K562 (cell line): ENCODE results near the gene TTLL12. TPM values are rescaled to one million over a fixed set of nuclear protein-coding genes. Genes with fewer than 3 reads are reported as not detected.

ENCODE experiments used
- ATAC-seq: fragments of 200-7000 bp; cut with Tn5 transposase; 3 replicates; pipeline ENCODE4 v1.9.1; 2020; ENCODE audit warnings: moderate library complexity
- BruUV-seq: library from RNA; stranded (reverse); fragments of 400-500 nt; replicated peaks from 2 replicates; lab custom pipeline; 2021; lab: Mats Ljungman, UMichigan
- CTCF ChIA-PET: fragments of 300-600 bp; formaldehyde crosslinking; extraction: SDS; loops from one replicate; lab custom pipeline; 2021; ENCODE audit warnings: low intra/inter-chr PET ratio; lab: Yijun Ruan, JAX
- POLR2A ChIA-PET: fragments of 300-600, 350-650 bp; sonication (Branson Sonifier 250); formaldehyde crosslinking; extraction: SDS; loops from one replicate; lab custom pipeline; 2021; ENCODE audit warnings: antibody characterized with exemption, inconsistent platforms; lab: Yijun Ruan, JAX
- DNase-seq, 4 experiments: peaks; one replicate each; pipeline versions ENCODE4 v3.0.0 to v3.0.0-alpha.2; 2011 to 2018; ENCODE audit warnings: low spot score in 3 of 4, mixed read lengths in 3 of 4; ENCODE audit errors: extremely low read depth in 1 of 4
- FAIRE-seq: peaks from 2 replicates; lab custom pipeline; 2011; peaks lifted over from hg19 to GRCh38; lab: Jason Lieb, UNC
- H2AFZ ChIP-seq: 2 replicates; pipeline ENCODE4 v1.6.0; 2011; ENCODE audit warnings: low read depth, low read length, control low read depth, inconsistent platforms
- H3K27ac ChIP-seq: fragments of 200-600 bp; 3 replicates; pipeline ENCODE4 v1.8.0; 2011; ENCODE audit warnings: low read depth, mild to moderate bottlenecking, control low read depth, inconsistent platforms, low read length, moderate library complexity, mixed read lengths; ENCODE audit errors: extremely low read depth
- H3K27me3 ChIP-seq, 2 experiments: fragments of 300-600 bp in 1 of 2; 2 replicates in 1 of 2; 3 replicates in 1 of 2; pipeline versions ENCODE4 v1.6.0 to v1.8.0; 2011; ENCODE audit warnings: inconsistent platforms in 2 of 2, low read length in 2 of 2, mild to moderate bottlenecking in 1 of 2, mixed read lengths in 1 of 2, moderate library complexity in 1 of 2; ENCODE audit not compliant: control insufficient read depth in 2 of 2, insufficient read depth in 2 of 2
- H3K36me3 ChIP-seq: fragments of 300-600 bp; 3 replicates; pipeline ENCODE4 v1.8.0; 2011; ENCODE audit warnings: mild to moderate bottlenecking, low read length, inconsistent platforms; ENCODE audit not compliant: control insufficient read depth, insufficient read depth
- H3K4me1 ChIP-seq, 2 experiments: fragments of 200-600 bp in 1 of 2; replicated peaks in 1 of 2; 2 replicates in 1 of 2; 3 replicates in 1 of 2; pipeline versions ENCODE4 v1.5.1 to v1.8.0; 2011; ENCODE audit warnings: inconsistent platforms in 2 of 2, low read length in 2 of 2, mild to moderate bottlenecking in 1 of 2, mixed read lengths in 1 of 2, moderate library complexity in 1 of 2; ENCODE audit not compliant: control insufficient read depth in 2 of 2, insufficient read depth in 2 of 2
- H3K4me2 ChIP-seq: 2 replicates; pipeline ENCODE4 v1.6.1; 2011; ENCODE audit warnings: low read length, control low read depth, inconsistent platforms, mixed read lengths; ENCODE audit not compliant: insufficient read depth
- H3K4me3 ChIP-seq: fragments of 200-600 bp; sonication (generic), shearing (Covaris generic); 2 replicates; pipeline ENCODE4 v1.5.1; 2016; ENCODE audit warnings: control low read depth, inconsistent platforms
- H3K79me2 ChIP-seq: fragments of 200-600 bp; 3 replicates; pipeline ENCODE4 v1.8.0; 2011; ENCODE audit warnings: low read length, inconsistent platforms; ENCODE audit not compliant: control insufficient read depth, insufficient read depth
- H3K9ac ChIP-seq, 2 experiments: 2 replicates each; pipeline versions ENCODE4 v1.6.0 to v1.6.1; 2011; ENCODE audit warnings: low read depth in 2 of 2, low read length in 2 of 2, control low read depth in 1 of 2, inconsistent platforms in 1 of 2, mild to moderate bottlenecking in 1 of 2, mixed read lengths in 1 of 2; ENCODE audit not compliant: insufficient read depth in 1 of 2
- H3K9me1 ChIP-seq: one replicate; pipeline ENCODE4 v1.6.0; 2011; ENCODE audit warnings: inconsistent platforms, mild to moderate bottlenecking, low read length, moderate library complexity; ENCODE audit not compliant: control insufficient read depth, insufficient read depth
- H3K9me3 ChIP-seq: replicated peaks from 2 replicates; pipeline ENCODE4 v1.5.1; 2011; ENCODE audit warnings: low read depth, low read length, inconsistent platforms; ENCODE audit not compliant: control insufficient read depth, insufficient read depth
- H4K20me1 ChIP-seq: replicated peaks from 2 replicates; pipeline ENCODE4 v1.6.1; 2011; ENCODE audit warnings: low read length, inconsistent platforms, mixed read lengths; ENCODE audit not compliant: control insufficient read depth, insufficient read depth
- BCLAF1 ChIP-seq, 2 experiments: fragments of 450-650 bp in 1 of 2; IDR thresholded peaks; 2 replicates each; pipeline ENCODE4 v1.6.1; 2011 to 2017; ENCODE audit warnings: low read depth in 2 of 2, antibody characterized with exemption in 1 of 2, borderline replicate concordance in 1 of 2, low read length in 1 of 2, mild to moderate bottlenecking in 1 of 2, mixed read lengths in 1 of 2; ENCODE audit not compliant: control insufficient read depth in 1 of 2
- CBX2 ChIP-seq: fragments of 200-600 bp; sonication (generic); IDR thresholded peaks from one replicate; pipeline ENCODE4 v1.6.1; 2012; ENCODE audit warnings: mild to moderate bottlenecking, low read length, inconsistent platforms; ENCODE audit not compliant: insufficient read depth, poor library complexity, severe bottlenecking
- IFI16 ChIP-seq: fragments of 250-450 bp; sonication (Bioruptor Pico); IDR thresholded peaks from 2 replicates; pipeline ENCODE4 v2.1.2; 2022; ENCODE audit warnings: mild to moderate bottlenecking, inconsistent platforms
- ILK ChIP-seq: fragments of 450-650 bp; IDR thresholded peaks from 2 replicates; pipeline ENCODE4 v1.6.1; 2016; ENCODE audit warnings: missing genetic modification characterization, low read depth, mild to moderate bottlenecking, missing compliant biosample characterization, moderate library complexity, borderline replicate concordance
- MTF1 ChIP-seq: fragments of 250-450 bp; sonication (Bioruptor Pico); IDR thresholded peaks from 2 replicates; pipeline ENCODE4 v1.9.0; 2021; ENCODE audit warnings: moderate library complexity, mild to moderate bottlenecking, inconsistent platforms, borderline replicate concordance
- TAF1 ChIP-seq: IDR thresholded peaks from 2 replicates; pipeline ENCODE4 v1.6.1; 2011; ENCODE audit warnings: mild to moderate bottlenecking, low read length, moderate library complexity; ENCODE audit not compliant: insufficient read depth, control insufficient read depth, severe bottlenecking; ENCODE audit errors: extremely low read depth
- TSC22D4 ChIP-seq: fragments of 450-650 bp; IDR thresholded peaks from 2 replicates; pipeline ENCODE4 v1.6.1; 2016; ENCODE audit warnings: missing genetic modification characterization, missing biosample characterization, control low read depth
- ZNF518B ChIP-seq: fragments of 250-450 bp; sonication (Bioruptor Pico); IDR thresholded peaks from 2 replicates; pipeline ENCODE4 v1.5.0; 2021; ENCODE audit warnings: mild to moderate bottlenecking, moderate library complexity
- WGBS: fragments of 100-300 bp; shearing (Covaris generic); methylation state at CpG from one replicate; pipeline ENCODE4 v1.1.6; 2016; ENCODE audit warnings: low coverage, mixed read lengths; ENCODE audit not compliant: insufficient coverage; ENCODE audit errors: missing lambda C conversion rate; 5-methylcytosine and 5-hydroxymethylcytosine counted together
- in situ Hi-C: fragments of 300-500 bp; cut with MboI; formaldehyde crosslinking; loops from 4 replicates; pipeline ENCODE4 v1.15.0; 2018; ENCODE audit warnings: inconsistent platforms, mixed read lengths
- intact Hi-C: fragments of 100-400 bp; cut with micrococcal nuclease; formaldehyde crosslinking; loops from 2 replicates; pipeline ENCODE4 v1.14.2; 2022
- polyA plus RNA-seq, 8 experiments: library from polyadenylated mRNA; depleted of rRNA in 4 of 8; stranded (reverse) in 5 of 8; unstranded in 3 of 8; fragments of >200 nt; fragmentation: Nextera tagmentation in 2 of 8; fragmentation: Illumina TruSeq in 1 of 8; extraction: Ambion mirVana in 2 of 8; extraction: Trizol in 1 of 8; gene quantifications; 2 replicates each; pipeline versions ENCODE4 v1.2.1 to v1.2.3, GENCODE V29; 2011 to 2014; ENCODE audit warnings: inconsistent platforms in 1 of 8, missing spikeins in 1 of 8
- total RNA-seq, 7 experiments: library from RNA; depleted of rRNA in 6 of 7; stranded (reverse); fragments of >200 nt in 6 of 7; fragmentation: Illumina TruSeq in 2 of 7; extraction: Trizol in 2 of 7; gene quantifications; 2 replicates each; pipeline versions ENCODE4 v1.2.1 to v1.2.3, GENCODE V29; 2011 to 2021; ENCODE audit warnings: low replicate concordance in 1 of 7

TTLL12 gene
- total and polyA plus RNA-seq, 9 of the 15 experiments (the other 6 are each of a cell fraction or from before 2014, with no cell fraction given) = 1.3 to 128 (median 43.0) TPM

- peaks cover 0 to 11% of the 10 kb centered on the region in 2 experiments; a peak in 2 of 5 replicates for H3K27me3 ChIP-seq
- H3K4me3 ChIP-seq = no peak overlapping the region
- no peak overlapping the region for H2AFZ ChIP-seq
- H3K4me1 ChIP-seq = peaks cover 0 to 3% of the 10 kb centered on the region in 2 experiments; a peak in 1 of 5 replicates
- H4K20me1 ChIP-seq = no peaks in the 10 kb centered on the region
- H3K9me1 ChIP-seq = no peaks in the 10 kb centered on the region
- ATAC-seq (no peak), FAIRE-seq (no peak), DNase-seq (no peak)
- H3K4me2 ChIP-seq = no peak overlapping the region
- in situ Hi-C loops (no loop called here), intact Hi-C loops (no loop called here)
- H3K79me2 ChIP-seq = no peaks in the 10 kb centered on the region
- no peak overlapping the region for H3K27ac ChIP-seq
- TF ChIP-seq TSC22D4 (no peak), CBX2 (no peak), IFI16 (no peak), TAF1 (no peak), BCLAF1 (IDR thresholded peaks at IDR 0.05; ENCODE audit: borderline replicate concordance in 1 of 2, control insufficient read depth in 1 of 2, low read depth in 2 of 2, low read length in 1 of 2) (no peak), ZNF518B (CRISPR knock-in tag) (no peak), MTF1 (CRISPR knock-in tag) (no peak), ILK (tag) (no peak)
- CTCF ChIA-PET = interaction anchor here (0.7 kb wide), 1 partner anchor 142 kb away, joined by 4 read pairs; no protein-coding TSS in a partner anchor
- no peaks in the 10 kb centered on the region for H3K9me3 ChIP-seq
- H3K9ac ChIP-seq = no peak overlapping the region
- BruUV-seq = no TSS peak
- no peaks in the 10 kb centered on the region for H3K36me3 ChIP-seq
- POLR2A ChIA-PET = no interaction called here
- WGBS = 44% methylated on average over 1 of the region's 5 CpGs
These were observed 11.2 kb upstream of the TTLL12 start for GRCh38 chr22:43198126-43198525.
